K562 (cell line): ENCODE data around the gene CHAC1. TPM values are rescaled to one million over a fixed set of nuclear protein-coding genes. Genes with fewer than 3 reads are reported as not detected.

ENCODE experiments used
- polyA plus RNA-seq, 8 experiments: library from polyadenylated mRNA; depleted of rRNA in 4 of 8; stranded (reverse) in 5 of 8; unstranded in 3 of 8; fragments of >200 nt; fragmentation: Nextera tagmentation in 2 of 8; fragmentation: Illumina TruSeq in 1 of 8; extraction: Ambion mirVana in 2 of 8; extraction: Trizol in 1 of 8; gene quantifications; 2 replicates each; pipeline versions ENCODE4 v1.2.1 to v1.2.3, GENCODE V29; 2011 to 2014; ENCODE audit warnings: inconsistent platforms in 1 of 8, missing spikeins in 1 of 8
- total RNA-seq, 7 experiments: library from RNA; depleted of rRNA in 6 of 7; stranded (reverse); fragments of >200 nt in 6 of 7; fragmentation: Illumina TruSeq in 2 of 7; extraction: Trizol in 2 of 7; gene quantifications; 2 replicates each; pipeline versions ENCODE4 v1.2.1 to v1.2.3, GENCODE V29; 2011 to 2021; ENCODE audit warnings: low replicate concordance in 1 of 7
- TF ChIP-seq, protein P1 (sequence below), 2 experiments: fragments of 450-650 bp in 1 of 2; sonication (generic) in 1 of 2; formaldehyde crosslinking in 1 of 2; IDR thresholded peaks; 2 replicates each; pipeline versions ENCODE4 v1.7.1 to v1.9.0; 2016 to 2022; ENCODE audit warnings: inconsistent platforms in 1 of 2, mild to moderate bottlenecking in 1 of 2, missing genetic modification reagents in 1 of 2

The CHAC1 gene
- total and polyA plus RNA-seq, 9 of the 15 experiments (the other 6 are each of a cell fraction or from before 2014, with no cell fraction given), result 0.47 to 39.0 (median 7.5) TPM

DNA sequence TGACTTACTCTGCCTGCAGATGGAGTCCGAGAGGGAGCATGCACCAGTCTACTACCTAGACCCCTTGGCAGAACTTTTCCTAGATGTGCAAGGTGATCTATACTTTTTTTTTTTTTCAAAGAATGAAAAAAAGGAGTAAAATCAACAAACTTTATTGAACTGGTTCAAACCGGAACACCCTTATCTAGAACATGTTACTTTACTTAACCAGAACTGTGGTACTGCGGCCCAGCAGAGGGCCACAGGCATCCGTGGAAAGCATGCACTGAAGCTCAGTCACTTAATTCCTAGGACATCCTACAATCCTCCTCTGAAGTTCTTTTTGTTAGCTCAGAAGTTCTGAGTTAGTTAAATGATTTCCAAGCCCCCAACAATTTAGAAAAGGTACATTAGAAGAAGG lies 21.6 kb downstream of the CHAC1 start (continued):
- TF ChIP-seq, protein P1, sequence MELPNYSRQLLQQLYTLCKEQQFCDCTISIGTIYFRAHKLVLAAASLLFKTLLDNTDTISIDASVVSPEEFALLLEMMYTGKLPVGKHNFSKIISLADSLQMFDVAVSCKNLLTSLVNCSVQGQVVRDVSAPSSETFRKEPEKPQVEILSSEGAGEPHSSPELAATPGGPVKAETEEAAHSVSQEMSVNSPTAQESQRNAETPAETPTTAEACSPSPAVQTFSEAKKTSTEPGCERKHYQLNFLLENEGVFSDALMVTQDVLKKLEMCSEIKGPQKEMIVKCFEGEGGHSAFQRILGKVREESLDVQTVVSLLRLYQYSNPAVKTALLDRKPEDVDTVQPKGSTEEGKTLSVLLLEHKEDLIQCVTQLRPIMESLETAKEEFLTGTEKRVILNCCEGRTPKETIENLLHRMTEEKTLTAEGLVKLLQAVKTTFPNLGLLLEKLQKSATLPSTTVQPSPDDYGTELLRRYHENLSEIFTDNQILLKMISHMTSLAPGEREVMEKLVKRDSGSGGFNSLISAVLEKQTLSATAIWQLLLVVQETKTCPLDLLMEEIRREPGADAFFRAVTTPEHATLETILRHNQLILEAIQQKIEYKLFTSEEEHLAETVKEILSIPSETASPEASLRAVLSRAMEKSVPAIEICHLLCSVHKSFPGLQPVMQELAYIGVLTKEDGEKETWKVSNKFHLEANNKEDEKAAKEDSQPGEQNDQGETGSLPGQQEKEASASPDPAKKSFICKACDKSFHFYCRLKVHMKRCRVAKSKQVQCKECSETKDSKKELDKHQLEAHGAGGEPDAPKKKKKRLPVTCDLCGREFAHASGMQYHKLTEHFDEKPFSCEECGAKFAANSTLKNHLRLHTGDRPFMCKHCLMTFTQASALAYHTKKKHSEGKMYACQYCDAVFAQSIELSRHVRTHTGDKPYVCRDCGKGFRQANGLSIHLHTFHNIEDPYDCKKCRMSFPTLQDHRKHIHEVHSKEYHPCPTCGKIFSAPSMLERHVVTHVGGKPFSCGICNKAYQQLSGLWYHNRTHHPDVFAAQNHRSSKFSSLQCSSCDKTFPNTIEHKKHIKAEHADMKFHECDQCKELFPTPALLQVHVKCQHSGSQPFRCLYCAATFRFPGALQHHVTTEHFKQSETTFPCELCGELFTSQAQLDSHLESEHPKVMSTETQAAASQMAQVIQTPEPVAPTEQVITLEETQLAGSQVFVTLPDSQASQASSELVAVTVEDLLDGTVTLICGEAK (IDR thresholded peaks at IDR 0.05), result peak; percentile 76
- TF ChIP-seq, protein P1 (CRISPR knock-in tag; IDR thresholded peaks at IDR 0.05), result no peak
